Measurements from ENCODE around the gene ARMH3. TPM values are rescaled to one million over a fixed set of nuclear protein-coding genes. Genes with fewer than 3 reads are reported as not detected.

The ARMH3 gene
- total RNA-seq, 1 donor from 2014 or later, result 26.6 TPM

DNA sequence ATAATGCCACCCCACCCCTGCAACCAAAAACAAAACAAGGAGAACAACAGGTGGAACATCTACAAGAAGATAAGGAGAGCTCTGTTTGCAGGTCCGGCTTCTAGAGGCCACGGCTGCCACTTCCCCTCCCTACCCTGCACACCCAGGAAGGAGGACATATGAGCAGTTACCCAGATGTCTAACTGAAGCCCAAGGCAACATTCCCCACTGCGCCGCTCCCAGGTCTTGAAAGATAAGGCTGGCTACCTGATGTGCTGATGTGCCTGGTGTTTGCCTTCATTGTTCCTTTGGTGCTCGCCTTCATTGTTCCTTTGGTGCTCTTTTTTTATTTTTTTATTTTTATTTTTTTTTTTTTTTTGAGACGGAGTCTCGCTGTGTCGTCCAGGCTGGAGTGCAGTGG, 30.2 kb upstream of the ARMH3 start:
- DNase-seq (ENCODE audit: low spot score in 2 of 2, unreplicated experiment in 2 of 2), result no peak
- Mint-ChIP-seq H3K4me3 (no peak overlapping the region), H3K4me1 (no peaks in the 10 kb centered on the region), H3K36me3 (peaks cover 6% of the 10 kb centered on the region), H3K9me3 (no peaks in the 10 kb centered on the region), H3K27ac (no peak overlapping the region), H3K27me3 (ENCODE audit: low read depth) (no peaks in the 10 kb centered on the region)
- no peak for TF ChIP-seq CTCF (IDR thresholded peaks at IDR 0.05; ENCODE audit: unreplicated experiment)

DNA sequence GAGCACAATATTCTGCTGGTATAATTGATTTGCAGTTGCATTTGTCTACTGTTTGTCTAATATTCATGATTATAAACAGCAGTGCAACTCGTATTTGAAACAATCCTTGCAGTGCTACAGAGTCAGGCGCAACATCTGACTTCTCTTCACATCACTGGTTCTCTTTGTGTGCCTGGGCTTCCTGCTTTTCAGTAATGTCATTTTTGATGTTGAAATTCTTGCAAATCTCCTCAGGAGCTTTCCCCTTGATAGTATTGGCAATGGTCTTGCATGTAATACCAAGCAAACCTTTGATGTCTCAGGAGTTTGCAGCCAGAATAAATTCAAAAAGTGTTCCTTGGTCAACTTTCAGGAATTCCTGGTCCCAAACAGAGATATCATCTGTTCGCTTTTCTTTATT, 29.4 kb upstream of the ARMH3 start:
- no peak for TF ChIP-seq CTCF (IDR thresholded peaks at IDR 0.05; ENCODE audit: unreplicated experiment)
- Mint-ChIP-seq H3K27ac (no peak overlapping the region), H3K27me3 (ENCODE audit: low read depth) (no peaks in the 10 kb centered on the region), H3K36me3 (peaks cover 7% of the 10 kb centered on the region), H3K4me1 (no peaks in the 10 kb centered on the region), H3K9me3 (no peaks in the 10 kb centered on the region), H3K4me3 (no peak overlapping the region)
- no peak for DNase-seq (ENCODE audit: low spot score in 2 of 2, unreplicated experiment in 2 of 2)

DNA sequence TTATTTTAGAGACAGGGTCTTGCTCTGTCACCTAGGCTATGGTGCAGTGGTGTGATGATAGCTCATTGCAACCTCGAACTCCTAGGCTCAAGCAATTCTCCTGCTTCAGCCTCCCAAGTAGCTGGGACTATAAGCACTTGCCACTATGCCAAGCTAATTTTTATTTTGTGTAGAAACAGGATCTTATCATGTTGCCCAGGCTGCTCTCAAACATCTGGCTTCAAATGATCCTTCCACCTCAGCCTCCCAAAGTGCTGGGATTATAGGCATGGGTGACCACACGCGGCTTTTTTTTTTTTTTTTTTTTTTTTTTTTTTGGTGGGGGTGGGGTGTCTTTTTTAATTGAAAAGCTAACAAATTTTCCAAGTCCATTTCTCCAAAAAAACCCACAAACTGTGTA, 27.6 kb upstream of the ARMH3 start:
- Mint-ChIP-seq H3K27ac (no peak overlapping the region), H3K27me3 (ENCODE audit: low read depth) (no peaks in the 10 kb centered on the region), H3K36me3 (peaks cover 8% of the 10 kb centered on the region), H3K9me3 (no peaks in the 10 kb centered on the region), H3K4me3 (no peak overlapping the region), H3K4me1 (no peaks in the 10 kb centered on the region)
- DNase-seq (ENCODE audit: low spot score in 2 of 2, unreplicated experiment in 2 of 2), result no peak
- TF ChIP-seq CTCF (IDR thresholded peaks at IDR 0.05; ENCODE audit: unreplicated experiment), result no peak

- H3K27ac Mint-ChIP-seq, result no peak overlapping the region
- H3K27me3 Mint-ChIP-seq (ENCODE audit: low read depth), result no peaks in the 10 kb centered on the region
- H3K4me1 Mint-ChIP-seq, result no peaks in the 10 kb centered on the region
- DNase-seq (ENCODE audit: low spot score in 2 of 2, unreplicated experiment in 2 of 2), result peak; percentile 38 to 84
- no peak overlapping the region for H3K4me3 Mint-ChIP-seq
- H3K36me3 Mint-ChIP-seq, result peaks cover 2% of the 10 kb centered on the region
- no peaks in the 10 kb centered on the region for H3K9me3 Mint-ChIP-seq
- peak; percentile 92 for TF ChIP-seq CTCF (IDR thresholded peaks at IDR 0.05; ENCODE audit: unreplicated experiment)
Measured at GRCh38 chr10:102072673-102073527, 16.9 kb upstream of the ARMH3 start.

- Mint-ChIP-seq H3K4me3 (no peak overlapping the region), H3K27me3 (ENCODE audit: low read depth) (no peaks in the 10 kb centered on the region), H3K27ac (no peak overlapping the region), H3K9me3 (no peaks in the 10 kb centered on the region), H3K4me1 (peaks cover 9% of the 10 kb centered on the region), H3K36me3 (peaks cover 2% of the 10 kb centered on the region)
- no peak for TF ChIP-seq CTCF (IDR thresholded peaks at IDR 0.05; ENCODE audit: unreplicated experiment)
- no peak for DNase-seq (ENCODE audit: low spot score in 2 of 2, unreplicated experiment in 2 of 2)
Measured at GRCh38 chr10:102069071-102069470, 13.1 kb upstream of the ARMH3 start.
